Urinary bladder (tissue), 2 donors: ENCODE measurements around the gene MAP1B. TPM values are rescaled to one million over a fixed set of nuclear protein-coding genes. Genes with fewer than 3 reads are reported as not detected.

Source experiments
- polyA plus RNA-seq: library from polyadenylated mRNA; stranded (reverse); fragments of 200-250 nt; gene quantifications from one replicate; pipeline ENCODE4 v1.2.3, GENCODE V29; 2013
- small RNA-seq: library from RNA; depleted of rRNA; stranded (forward); fragments of <200 nt; gene quantifications from one replicate; pipeline ENCODE3, GENCODE V24; 2014
- total RNA-seq: library from RNA; depleted of rRNA; stranded (reverse); fragments of >200 nt; gene quantifications from one replicate; pipeline ENCODE4 v1.2.3, GENCODE V29; 2014
- donor health status: healthy.

The MAP1B gene
- total and polyA plus RNA-seq, 2 donors: 35.2 to 99.2 TPM

Small RNA genes within 50 kb of the gene (small RNA-seq; reads per million reads assigned to genes)
- not detected for gene MIR4803

Other genes with a start within 250 kb of the MAP1B start
- 70.6 TPM for gene MRPS27, start 212.8 kb downstream of the MAP1B start, total RNA-seq
- 39.5 TPM for gene MRPS27, start 212.8 kb downstream of the MAP1B start, polyA plus RNA-seq
- 9.4 TPM for gene PTCD2, start 212.9 kb downstream of the MAP1B start, total RNA-seq
- 5.8 TPM for gene PTCD2, start 212.9 kb downstream of the MAP1B start, polyA plus RNA-seq